Measurements from ENCODE around the gene KCNA2.

- TF ChIP-seq TAF1 (IDR thresholded peaks at IDR 0.05; ENCODE audit: borderline replicate concordance, low read depth, low read length) (no peak), EP300 (IDR thresholded peaks at IDR 0.05; ENCODE audit: borderline replicate concordance in 1 of 2, low read depth in 1 of 2, low read length in 1 of 2) (no peak), RFX5 (IDR thresholded peaks at IDR 0.05; ENCODE audit: low read length) (no peak), MAX (IDR thresholded peaks at IDR 0.05; ENCODE audit: low read depth) (no peak), FOSL2 (IDR thresholded peaks at IDR 0.05; ENCODE audit: borderline replicate concordance, low read depth) (no peak)
Measured at GRCh38 chr1:110637475-110637874, 31.3 kb upstream of the KCNA2 start.

Measured in SK-N-SH (cell line).